Activated T-helper 9 cell treated with anti-CD3 and anti-CD28 coated beads, Interleukin-2, amount 50 U/mL, for 16 hours (primary cell): ENCODE measurements around the gene PRKCE.

Source experiments
- DNase-seq: peaks from one replicate; pipeline ENCODE4 v3.0.0-alpha.2; 2020; ENCODE audit warnings: low read depth

Gene PRKCE

GRCh38 chr2:46118656-46119371 lies 467.3 kb downstream of the PRKCE start:
- no peak for DNase-seq

- DNase-seq = no peak
Measured at GRCh38 chr2:46119453-46119852, 468.0 kb downstream of the PRKCE start.

GRCh38 chr2:46120792-46121555 lies 469.5 kb downstream of the PRKCE start:
- no peak for DNase-seq

- no peak for DNase-seq
Measured at GRCh38 chr2:46122318-46122976, 471.0 kb downstream of the PRKCE start.

GRCh38 chr2:46123013-46123412 lies 471.5 kb downstream of the PRKCE start:
- DNase-seq = no peak

- DNase-seq = no peak
Measured at GRCh38 chr2:46125798-46126197, 474.3 kb downstream of the PRKCE start.

- no peak for DNase-seq
Measured at GRCh38 chr2:46126571-46126970, 475.1 kb downstream of the PRKCE start.

GRCh38 chr2:46127176-46127575 lies 475.7 kb downstream of the PRKCE start:
- DNase-seq = no peak

GRCh38 chr2:46130511-46130910 lies 479.0 kb downstream of the PRKCE start:
- DNase-seq = no peak

- DNase-seq = no peak
Measured at GRCh38 chr2:46132996-46133395, 481.5 kb downstream of the PRKCE start.

- DNase-seq = no peak
Measured at GRCh38 chr2:46134531-46135227, 483.2 kb downstream of the PRKCE start.

GRCh38 chr2:46135228-46135855 lies 483.9 kb downstream of the PRKCE start:
- DNase-seq = no peak

- no peak for DNase-seq
Measured at GRCh38 chr2:46135958-46136357, 484.5 kb downstream of the PRKCE start.

GRCh38 chr2:46136481-46136880 lies 485.0 kb downstream of the PRKCE start:
- no peak for DNase-seq

GRCh38 chr2:46136953-46137352 lies 485.5 kb downstream of the PRKCE start:
- DNase-seq = no peak

GRCh38 chr2:46142546-46143428 lies 491.3 kb downstream of the PRKCE start:
- DNase-seq = no peak

- DNase-seq = no peak
Measured at GRCh38 chr2:46143429-46144132, 492.1 kb downstream of the PRKCE start.

- no peak for DNase-seq
Measured at GRCh38 chr2:46144133-46144800, 492.8 kb downstream of the PRKCE start.

- no peak for DNase-seq
Measured at GRCh38 chr2:46145017-46145416, 493.5 kb downstream of the PRKCE start.

GRCh38 chr2:46145840-46146239 lies 494.4 kb downstream of the PRKCE start:
- DNase-seq = no peak
